ENCODE data around the gene SH3PXD2A. TPM values are rescaled to one million over a fixed set of nuclear protein-coding genes. Genes with fewer than 3 reads are reported as not detected.
"Not testable (repeated sequence)": the region's sequence is repeated elsewhere in the genome, so short reads cannot be mapped to it uniquely, and the experiment has no call there.

The SH3PXD2A gene
- total RNA-seq, 4 donors from 2014 or later, result 128 to 154 (median 136) TPM

DNA sequence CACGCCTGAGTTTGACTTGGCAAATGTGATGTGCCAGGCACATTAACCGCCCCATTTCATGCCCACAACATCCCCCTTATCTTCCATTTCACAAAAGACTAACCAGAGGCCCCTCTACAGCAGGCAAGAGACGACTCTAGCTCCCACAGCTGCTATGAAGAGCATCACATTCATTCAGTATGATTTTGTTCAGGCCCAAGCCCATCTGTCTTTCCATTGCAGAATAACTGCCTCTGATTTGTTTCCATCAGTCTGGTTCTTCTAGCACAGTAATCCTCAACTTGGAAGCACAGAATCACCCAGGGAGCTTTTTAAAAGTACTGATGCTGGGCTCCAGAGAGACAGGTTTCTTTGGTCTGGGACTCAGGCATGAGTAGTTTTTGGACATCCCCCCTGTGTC lies 192.1 kb downstream of the SH3PXD2A start:
- no peak overlapping the region for H3K4me3 ChIP-seq
- peak overlapping the region; percentile 35 to 97 (median 80) for H3K27ac ChIP-seq
- TF ChIP-seq EP300 (IDR thresholded peaks at IDR 0.05) (no peak), CTCF (IDR thresholded peaks at IDR 0.05) (no peak), POLR2A (IDR thresholded peaks at IDR 0.05) (no peak)
- H3K27me3 ChIP-seq, result no peaks in the 10 kb centered on the region
- H3K4me1 ChIP-seq, result peaks cover 0 to 88% (median 56%) of the 10 kb centered on the region in 4 donors
- WGBS, 2 donors, result 49 to 58% methylated on average over 3 of the region's 3 CpGs
- DNase-seq (ENCODE audit: low spot score in 2 of 2), result no peak
- H3K36me3 ChIP-seq, result peaks cover 0 to 12% (median 0%) of the 10 kb centered on the region in 3 donors
- no peaks in the 10 kb centered on the region for H3K9me3 ChIP-seq

- Histone ChIP-seq H3K4me1 (peaks cover 0 to 88% (median 52%) of the 10 kb centered on the region in 4 donors), H3K36me3 (peaks cover 0 to 17% (median 0%) of the 10 kb centered on the region in 3 donors), H3K27ac (peak overlapping the region; percentile 35 to 97 (median 80))
- not testable (repeated sequence) for H3K27me3 ChIP-seq; H3K9me3 ChIP-seq; H3K4me3 ChIP-seq; DNase-seq (ENCODE audit: low spot score in 2 of 2)
- 86 to 89% methylated on average over 3 of the region's 3 CpGs for WGBS, 2 donors
These were observed 192.7 kb downstream of the SH3PXD2A start for GRCh38 chr10:103662704-103663103.

- Histone ChIP-seq H3K27me3 (no peaks in the 10 kb centered on the region), H3K36me3 (peaks cover 0 to 27% (median 0%) of the 10 kb centered on the region in 3 donors), H3K9me3 (peaks cover 0 to 9% (median 0%) of the 10 kb centered on the region in 4 donors), H3K4me1 (peaks cover 0 to 77% (median 42%) of the 10 kb centered on the region in 4 donors), H3K27ac (peak overlapping the region; percentile 93 to 99 (median 97)), H3K4me3 (peak overlapping the region; percentile 40 to 77 (median 63))
- TF ChIP-seq EP300 (IDR thresholded peaks at IDR 0.05) (peak in 1 of 2 donors; percentile 95), CTCF (IDR thresholded peaks at IDR 0.05) (peak in 1 of 5 experiments; percentile 15), POLR2A (IDR thresholded peaks at IDR 0.05) (peak; percentile 77 to 82)
- DNase-seq (ENCODE audit: low spot score in 2 of 2), result peak; percentile 85 to 88
- WGBS, 2 donors, result 18 to 37% methylated on average over 43 to 46 of the region's 48 CpGs
These were observed 194.0 kb downstream of the SH3PXD2A start for GRCh38 chr10:103661198-103661950.

DNA sequence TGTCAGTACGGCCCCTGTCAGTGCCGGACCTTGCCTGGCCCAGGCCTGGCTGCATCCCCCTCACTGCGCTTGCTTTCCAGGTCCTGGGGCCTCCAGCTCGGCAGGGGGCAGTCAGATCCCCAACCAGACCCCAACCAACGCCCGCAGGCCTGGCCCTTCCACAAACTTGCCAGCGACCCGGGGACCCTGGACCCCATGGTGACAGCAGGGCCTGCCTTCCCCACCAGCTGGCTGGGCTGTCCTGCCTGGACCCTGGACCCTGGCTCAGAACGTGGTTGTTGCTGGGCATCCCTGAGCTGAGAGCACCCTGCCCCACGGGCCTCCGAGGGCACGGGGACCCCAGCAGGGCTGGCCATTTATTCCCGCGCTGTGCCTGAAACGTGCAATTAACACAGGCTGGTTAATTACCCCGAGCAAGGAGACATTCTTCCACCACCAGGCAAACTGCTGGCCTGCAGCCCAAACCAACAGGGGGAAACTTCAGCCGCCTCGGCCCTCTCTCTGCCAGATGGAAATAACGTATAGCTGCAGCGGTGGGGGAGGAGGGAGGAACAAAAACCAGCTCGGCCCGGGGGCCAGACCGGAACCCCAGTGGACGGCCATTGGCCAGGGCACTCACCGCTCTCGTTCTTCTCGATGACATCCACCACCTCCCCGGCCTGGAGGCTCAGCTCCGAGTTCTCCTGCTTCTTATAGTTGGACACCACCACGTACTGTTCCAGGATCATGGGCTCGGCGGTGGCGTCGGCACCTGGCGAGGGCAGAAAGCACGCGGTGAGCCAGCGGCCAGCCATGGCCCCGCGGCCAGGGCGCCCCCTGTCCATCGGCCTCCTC lies 194.8 kb downstream of the SH3PXD2A start:
- 12 to 17% methylated on average over 15 to 42 of the region's 42 CpGs for WGBS, 2 donors
- H3K27ac ChIP-seq, result peak overlapping the region; percentile 93 to 99 (median 97)
- H3K27me3 ChIP-seq, result no peaks in the 10 kb centered on the region
- H3K36me3 ChIP-seq, result peaks cover 0 to 27% (median 0%) of the 10 kb centered on the region in 3 donors
- H3K9me3 ChIP-seq, result peaks cover 0 to 9% (median 0%) of the 10 kb centered on the region in 4 donors
- DNase-seq (ENCODE audit: low spot score in 2 of 2), result no peak
- TF ChIP-seq CTCF (IDR thresholded peaks at IDR 0.05), result peak in 2 of 5 experiments; percentile 4 to 9
- no peak for TF ChIP-seq POLR2A (IDR thresholded peaks at IDR 0.05)
- peak overlapping the region; percentile 40 to 77 (median 63) for H3K4me3 ChIP-seq
- H3K4me1 ChIP-seq, result peaks cover 0 to 73% (median 40%) of the 10 kb centered on the region in 4 donors

- Histone ChIP-seq H3K4me1 (peaks cover 0 to 69% (median 37%) of the 10 kb centered on the region in 4 donors), H3K27me3 (no peaks in the 10 kb centered on the region), H3K9me3 (peaks cover 0 to 9% (median 0%) of the 10 kb centered on the region in 4 donors), H3K36me3 (peaks cover 0 to 27% (median 0%) of the 10 kb centered on the region in 3 donors), H3K27ac (peak overlapping the region; percentile 93 to 99 (median 97)), H3K4me3 (peak overlapping the region; percentile 40 to 77 (median 63))
- peak in 1 of 2 donors; percentile 69 for DNase-seq (ENCODE audit: low spot score in 2 of 2)
- 20 to 28% methylated on average over 6 to 11 of the region's 11 CpGs for WGBS, 2 donors
- TF ChIP-seq EP300 (IDR thresholded peaks at IDR 0.05) (peak; percentile 33 to 80), POLR2A (IDR thresholded peaks at IDR 0.05) (peak; percentile 19 to 56), CTCF (IDR thresholded peaks at IDR 0.05) (peak in 1 of 5 experiments; percentile 6)
These were observed 195.6 kb downstream of the SH3PXD2A start for GRCh38 chr10:103659674-103660363.
